Keratinocyte (primary cell): Measurements from ENCODE around the gene BAHCC1. TPM values are rescaled to one million over a fixed set of nuclear protein-coding genes. Genes with fewer than 3 reads are reported as not detected.
A peak's percentile ranks its signal among the peaks of the same experiment; 100 is the strongest.

Source experiments
- DNase-seq: peaks from one replicate; pipeline ENCODE4 v3.0.0-alpha.2; 2011; ENCODE audit warnings: low read depth, missing footprints, low spot score
- FAIRE-seq: peaks from 2 replicates; lab custom pipeline; 2011; peaks lifted over from hg19 to GRCh38; lab: Jason Lieb, UNC
- H2AFZ ChIP-seq: 2 replicates; pipeline ENCODE4 v1.6.0; 2012; ENCODE audit warnings: low read length, control low read depth, inconsistent platforms; ENCODE audit not compliant: control insufficient read depth
- H3K27ac ChIP-seq: 2 replicates; pipeline ENCODE4 v1.5.1; 2011; ENCODE audit warnings: low read length; ENCODE audit not compliant: control insufficient read depth, insufficient read depth
- H3K27me3 ChIP-seq: 3 replicates; pipeline ENCODE4 v1.6.0; 2011; ENCODE audit warnings: low read length; ENCODE audit not compliant: control insufficient read depth, insufficient read depth; ENCODE audit errors: extremely low read depth
- H3K36me3 ChIP-seq, 2 experiments: 2 replicates in 1 of 2; 3 replicates in 1 of 2; pipeline ENCODE4 v1.5.1; 2011; ENCODE audit warnings: low read length in 2 of 2, mild to moderate bottlenecking in 1 of 2; ENCODE audit not compliant: control insufficient read depth in 2 of 2, insufficient read depth in 2 of 2; ENCODE audit errors: extremely low read depth in 1 of 2
- H3K4me1 ChIP-seq: 3 replicates; pipeline ENCODE4 v1.5.1; 2011; ENCODE audit warnings: low read length; ENCODE audit not compliant: control insufficient read depth, insufficient read depth; ENCODE audit errors: extremely low read depth
- H3K4me2 ChIP-seq: 3 replicates; pipeline ENCODE4 v1.6.0; 2011; ENCODE audit warnings: low read depth, low read length; ENCODE audit not compliant: control insufficient read depth, insufficient read depth; ENCODE audit errors: extremely low read depth
- H3K4me3 ChIP-seq, 3 experiments: fragments of 200-600 bp in 1 of 3; sonication (generic) in 1 of 3; 2 replicates in 2 of 3; 3 replicates in 1 of 3; pipeline ENCODE4 v1.5.1; 2011 to 2016; ENCODE audit warnings: low read length in 3 of 3, mild to moderate bottlenecking in 3 of 3, control low read depth in 2 of 3, inconsistent platforms in 1 of 3, low read depth in 1 of 3, mixed read lengths in 1 of 3, mixed run types in 1 of 3, moderate library complexity in 1 of 3; ENCODE audit not compliant: control insufficient read depth in 2 of 3, insufficient read depth in 2 of 3; ENCODE audit errors: extremely low read depth in 1 of 3
- H3K79me2 ChIP-seq: 2 replicates; pipeline ENCODE4 v1.6.0; 2012; ENCODE audit warnings: low read length; ENCODE audit not compliant: control insufficient read depth, insufficient read depth
- H3K9ac ChIP-seq: 3 replicates; pipeline ENCODE4 v1.6.0; 2011; ENCODE audit warnings: low read length; ENCODE audit not compliant: control insufficient read depth, insufficient read depth; ENCODE audit errors: extremely low read depth
- H3K9me1 ChIP-seq: 3 replicates; pipeline ENCODE4 v1.6.0; 2011; ENCODE audit warnings: low read length; ENCODE audit not compliant: control insufficient read depth, insufficient read depth; ENCODE audit errors: extremely low read depth
- H3K9me3 ChIP-seq: 2 replicates; pipeline ENCODE4 v1.5.1; 2012; ENCODE audit warnings: low read depth, low read length; ENCODE audit not compliant: control insufficient read depth
- H4K20me1 ChIP-seq: 3 replicates; pipeline ENCODE4 v1.6.0; 2011; ENCODE audit warnings: low read length; ENCODE audit not compliant: control insufficient read depth, insufficient read depth; ENCODE audit errors: extremely low read depth
- EZH2 ChIP-seq: IDR thresholded peaks from one replicate; pipeline ENCODE4 v1.6.1; 2012; ENCODE audit warnings: inconsistent platforms, mild to moderate bottlenecking, low read length, moderate library complexity
- dilution Hi-C: fragments of 300-500 bp; cut with MboI; formaldehyde crosslinking; loops from one replicate; pipeline ENCODE4 v1.7.0; 2020; ENCODE audit warnings: low sequenced_read_pairs; ENCODE audit not compliant: extremely low pct_ligation_motif_present
- polyA plus RNA-seq, 5 experiments: library from polyadenylated mRNA; depleted of rRNA in 3 of 5; stranded (reverse) in 3 of 5; stranded (forward) in 1 of 5; unstranded in 1 of 5; fragments of >200 nt; gene quantifications; 1 replicate in 1 of 5; 2 replicates in 3 of 5; 3 replicates in 1 of 5; pipeline versions ENCODE4 v1.2.1 to v1.2.3, GENCODE V29; 2011 to 2012; ENCODE audit warnings: missing spikeins in 2 of 5, low read depth in 1 of 5, low replicate concordance in 1 of 5
- TF ChIP-seq, protein P1 (sequence below), 3 experiments: IDR thresholded peaks in 1 of 3; conservative IDR thresholded peaks in 1 of 3; optimal IDR thresholded peaks in 1 of 3; 2 replicates in 2 of 3; 3 replicates in 1 of 3; pipeline versions ENCODE3 to v1.5.1; 2011; ENCODE audit warnings: low read length in 3 of 3, mild to moderate bottlenecking in 3 of 3, moderate library complexity in 2 of 3, control low read depth in 1 of 3, inconsistent platforms in 1 of 3; ENCODE audit not compliant: insufficient read depth in 2 of 3; ENCODE audit errors: extremely low read depth in 1 of 3

The BAHCC1 gene
- polyA plus RNA-seq, 1 donor (not counting 4 experiments of a cell fraction or from before 2014, with no cell fraction given) = 0.52 TPM

DNA sequence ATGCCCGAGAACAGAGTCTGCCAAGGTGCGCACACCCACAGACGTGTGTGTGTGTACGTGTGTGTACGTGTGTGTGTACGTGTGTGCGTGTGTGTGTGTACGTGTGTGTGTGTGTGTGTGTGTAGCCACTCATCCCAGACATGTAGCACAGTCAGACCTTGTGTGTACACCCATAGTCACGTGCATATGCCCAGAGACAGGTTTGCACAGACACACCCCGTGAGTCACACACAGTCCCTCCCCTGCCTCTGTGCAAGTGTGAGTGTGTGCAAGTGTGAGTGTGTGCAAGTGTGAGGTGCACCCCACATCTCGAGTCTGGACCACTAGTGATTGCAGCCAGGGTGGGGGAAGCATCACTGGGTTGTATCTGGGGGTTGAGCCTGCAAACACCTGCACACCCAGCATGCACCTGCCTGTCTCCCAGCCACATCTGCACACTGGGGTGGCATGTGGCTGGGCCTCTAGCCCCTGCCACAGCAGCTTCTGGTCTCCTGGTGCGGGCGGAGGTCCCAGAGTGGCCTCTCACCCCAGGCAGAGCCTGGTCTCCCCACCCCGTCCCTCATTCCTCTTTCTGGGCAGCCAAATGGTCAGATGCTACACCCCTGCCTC, 23.6 kb downstream of the BAHCC1 start:
- Histone ChIP-seq H3K9ac (peak overlapping the region; percentile 66), H3K79me2 (no peaks in the 10 kb centered on the region), H3K9me3 (no peaks in the 10 kb centered on the region), H3K27ac (peak overlapping the region; percentile 54), H3K9me1 (no peaks in the 10 kb centered on the region), H3K36me3 (no peaks in the 10 kb centered on the region), H3K4me1 (peaks cover 51% of the 10 kb centered on the region), H4K20me1 (no peaks in the 10 kb centered on the region), H3K27me3 (no peaks in the 10 kb centered on the region), H2AFZ (no peak overlapping the region), H3K4me2 (peak overlapping the region; percentile 76), H3K4me3 (peak overlapping the region in 1 of 3 experiments; percentile 20)
- TF ChIP-seq EZH2 = no peak
- TF ChIP-seq, protein P1, sequence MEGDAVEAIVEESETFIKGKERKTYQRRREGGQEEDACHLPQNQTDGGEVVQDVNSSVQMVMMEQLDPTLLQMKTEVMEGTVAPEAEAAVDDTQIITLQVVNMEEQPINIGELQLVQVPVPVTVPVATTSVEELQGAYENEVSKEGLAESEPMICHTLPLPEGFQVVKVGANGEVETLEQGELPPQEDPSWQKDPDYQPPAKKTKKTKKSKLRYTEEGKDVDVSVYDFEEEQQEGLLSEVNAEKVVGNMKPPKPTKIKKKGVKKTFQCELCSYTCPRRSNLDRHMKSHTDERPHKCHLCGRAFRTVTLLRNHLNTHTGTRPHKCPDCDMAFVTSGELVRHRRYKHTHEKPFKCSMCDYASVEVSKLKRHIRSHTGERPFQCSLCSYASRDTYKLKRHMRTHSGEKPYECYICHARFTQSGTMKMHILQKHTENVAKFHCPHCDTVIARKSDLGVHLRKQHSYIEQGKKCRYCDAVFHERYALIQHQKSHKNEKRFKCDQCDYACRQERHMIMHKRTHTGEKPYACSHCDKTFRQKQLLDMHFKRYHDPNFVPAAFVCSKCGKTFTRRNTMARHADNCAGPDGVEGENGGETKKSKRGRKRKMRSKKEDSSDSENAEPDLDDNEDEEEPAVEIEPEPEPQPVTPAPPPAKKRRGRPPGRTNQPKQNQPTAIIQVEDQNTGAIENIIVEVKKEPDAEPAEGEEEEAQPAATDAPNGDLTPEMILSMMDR (optimal IDR thresholded peaks at IDR 0.05 in 1 of 3, IDR thresholded peaks at IDR 0.05 in 1 of 3, conservative IDR thresholded peaks at IDR 0.05 in 1 of 3; ENCODE audit: extremely low read depth in 1 of 3, insufficient read depth in 2 of 3, low read length in 3 of 3) = no peak
- DNase-seq (peak; percentile 92), FAIRE-seq (peak; percentile 73)
- dilution Hi-C loops = no loop called here

DNA sequence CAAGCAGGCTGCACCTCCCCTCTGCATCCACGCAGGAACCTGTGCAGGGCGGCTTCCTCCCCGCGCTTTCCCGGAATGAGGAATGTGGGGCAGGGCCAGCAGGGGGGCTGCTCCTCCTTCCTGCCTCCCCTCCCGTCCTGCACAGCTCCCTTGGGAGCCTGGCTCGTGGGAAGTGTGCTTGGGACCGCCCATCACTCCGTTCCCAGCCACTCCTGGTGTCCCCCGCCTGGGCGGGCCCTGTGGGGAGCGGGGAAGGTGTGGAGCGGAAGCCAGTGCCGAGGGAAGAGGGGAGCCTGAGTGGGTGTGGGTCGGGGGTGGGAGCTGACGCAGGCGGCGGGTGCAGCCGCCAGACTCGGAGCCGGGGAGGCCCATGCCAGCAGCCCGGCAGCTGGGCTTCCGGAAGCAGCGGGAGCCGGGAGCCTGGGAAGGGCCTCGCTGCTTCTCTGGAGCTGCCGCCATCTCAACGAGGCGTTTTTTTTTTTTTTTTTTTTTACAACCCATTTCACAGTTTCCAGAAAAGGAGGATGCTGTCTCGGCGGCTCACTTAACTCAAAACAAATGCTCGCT, 24.1 kb downstream of the BAHCC1 start:
- H3K79me2 ChIP-seq = no peaks in the 10 kb centered on the region
- H3K9me3 ChIP-seq = no peaks in the 10 kb centered on the region
- H3K4me1 ChIP-seq = peaks cover 52% of the 10 kb centered on the region
- H3K36me3 ChIP-seq = no peaks in the 10 kb centered on the region
- H3K4me3 ChIP-seq = peak overlapping the region in 2 of 3 experiments; percentile 44 to 46
- no peak for TF ChIP-seq EZH2
- TF ChIP-seq, protein P1 (optimal IDR thresholded peaks at IDR 0.05 in 1 of 3, IDR thresholded peaks at IDR 0.05 in 1 of 3, conservative IDR thresholded peaks at IDR 0.05 in 1 of 3; ENCODE audit: extremely low read depth in 1 of 3, insufficient read depth in 2 of 3, low read length in 3 of 3) = no peak
- H4K20me1 ChIP-seq = no peaks in the 10 kb centered on the region
- no peaks in the 10 kb centered on the region for H3K9me1 ChIP-seq
- H2AFZ ChIP-seq = peak overlapping the region; percentile 49
- peak overlapping the region; percentile 76 for H3K4me2 ChIP-seq
- DNase-seq = peak; percentile 54
- no peaks in the 10 kb centered on the region for H3K27me3 ChIP-seq
- dilution Hi-C loops = no loop called here
- peak overlapping the region; percentile 66 for H3K9ac ChIP-seq
- H3K27ac ChIP-seq = peak overlapping the region; percentile 54
- FAIRE-seq = no peak
